K562 treated with DMSO at 1 percent for 48 hours (cell line): ENCODE data around the gene STX17. TPM values are rescaled to one million over a fixed set of nuclear protein-coding genes. Genes with fewer than 3 reads are reported as not detected.

ENCODE experiments used
- total RNA-seq: library from RNA; unstranded; fragments of 300-600 nt; gene quantifications from 2 replicates; pipeline ENCODE4 v1.2.3, GENCODE V29; 2022; ENCODE audit warnings: low replicate concordance; ENCODE audit errors: extremely low read depth

STX17 gene
- total RNA-seq: not detected in 2 replicates

GRCh38 chr9:99906403-99907207 lies at the start of gene STX17:
Gene STX17 (plus strand): TSS chr9:99906654. CDS start chr9:99915240, 8,586 bp downstream.

Other genes starting within 250 kb of the STX17 start
- gene NR4A3, start 84.8 kb upstream of the STX17 start, total RNA-seq: not detected in 2 replicates
- gene ERP44, start 192.3 kb downstream of the STX17 start, total RNA-seq: not detected in 2 replicates
- not detected in 2 replicates for gene INVS, start 192.6 kb downstream of the STX17 start, total RNA-seq